M059J (cell line): ENCODE measurements around the gene SCMH1. TPM values are rescaled to one million over a fixed set of nuclear protein-coding genes. Genes with fewer than 3 reads are reported as not detected.
"Not testable (repeated sequence)": the region's sequence is repeated elsewhere in the genome, so short reads cannot be mapped to it uniquely, and the experiment has no call there.

Experiments
- DNase-seq: peaks from one replicate; pipeline ENCODE4 v3.0.0-alpha.2; 2012; ENCODE audit warnings: low read depth
- total RNA-seq: library from RNA; depleted of rRNA; stranded (reverse); fragments of >200 nt; shearing (Covaris generic); gene quantifications from 2 replicates; pipeline ENCODE4 v1.2.3, GENCODE V29; 2014

The SCMH1 gene
- total RNA-seq, 1 experiment from 2014 or later = 28.8 TPM

- no peak for DNase-seq
Observed at GRCh38 chr1:41249319-41249718, 7.2 kb upstream of the SCMH1 start.

GRCh38 chr1:41246568-41246967 lies 4.5 kb upstream of the SCMH1 start:
- no peak for DNase-seq

GRCh38 chr1:41245659-41246058 lies 3.6 kb upstream of the SCMH1 start:
- peak; percentile 74 for DNase-seq

GRCh38 chr1:41243079-41243385 lies 926 bp upstream of the SCMH1 start:
- DNase-seq = peak; percentile 12

GRCh38 chr1:41242342-41243078 lies 404 bp upstream of the SCMH1 start:
- peak; percentile 46 for DNase-seq

GRCh38 chr1:41241354-41241748 lies 755 bp downstream of the SCMH1 start:
- DNase-seq = peak; percentile 69

- peak; percentile 15 for DNase-seq
Observed at GRCh38 chr1:41240781-41241353, 1.2 kb downstream of the SCMH1 start.

GRCh38 chr1:41239988-41240610 lies 2.0 kb downstream of the SCMH1 start:
- peak; percentile 84 for DNase-seq

- peak; percentile 65 for DNase-seq
Observed at GRCh38 chr1:41238311-41238988, 3.7 kb downstream of the SCMH1 start.

- DNase-seq = no peak
Observed at GRCh38 chr1:41236781-41237180, 5.3 kb downstream of the SCMH1 start.

- no peak for DNase-seq
Observed at GRCh38 chr1:41235893-41236292, 6.2 kb downstream of the SCMH1 start.

- DNase-seq = no peak
Observed at GRCh38 chr1:41233708-41234107, 8.4 kb downstream of the SCMH1 start.

GRCh38 chr1:41232305-41232704 lies 9.8 kb downstream of the SCMH1 start:
- no peak for DNase-seq

- no peak for DNase-seq
Observed at GRCh38 chr1:41230656-41231055, 11.4 kb downstream of the SCMH1 start.

- DNase-seq = not testable (repeated sequence)
Observed at GRCh38 chr1:41229219-41229618, 12.9 kb downstream of the SCMH1 start.

- DNase-seq = no peak
Observed at GRCh38 chr1:41226815-41227434, 15.2 kb downstream of the SCMH1 start.

- DNase-seq = no peak
Observed at GRCh38 chr1:41225495-41225894, 16.6 kb downstream of the SCMH1 start.

GRCh38 chr1:41222496-41222895 lies 19.6 kb downstream of the SCMH1 start:
- peak; percentile 4 for DNase-seq

- DNase-seq = no peak
Observed at GRCh38 chr1:41221995-41222394, 20.1 kb downstream of the SCMH1 start.

- no peak for DNase-seq
Observed at GRCh38 chr1:41218152-41218551, 24.0 kb downstream of the SCMH1 start.

- DNase-seq = no peak
Observed at GRCh38 chr1:41217441-41217840, 24.7 kb downstream of the SCMH1 start.

- DNase-seq = no peak
Observed at GRCh38 chr1:41215623-41216022, 26.5 kb downstream of the SCMH1 start.
